GM18951 (cell line): ENCODE data around the gene LFNG.

Experiments used
- POLR2A ChIP-seq: IDR thresholded peaks from 4 replicates; pipeline ENCODE4 v1.6.1; 2011; ENCODE audit warnings: mild to moderate bottlenecking; ENCODE audit not compliant: insufficient read length, insufficient read depth; ENCODE audit errors: extremely low read depth
- in situ Hi-C: fragments of 300-500 bp; cut with MboI; formaldehyde crosslinking; loops from one replicate; pipeline ENCODE4 v1.12.0; 2022; ENCODE audit warnings: low sequenced_read_pairs, mixed read lengths, inconsistent platforms; ENCODE audit not compliant: unreplicated experiment

The LFNG gene

GRCh38 chr7:2510909-2511768, 8.4 kb upstream of the LFNG start:
- TF ChIP-seq POLR2A = peak; percentile 38
- in situ Hi-C loops = no loop called here

GRCh38 chr7:2511769-2512168, 7.8 kb upstream of the LFNG start:
- in situ Hi-C loops = no loop called here
- no peak for TF ChIP-seq POLR2A

- no peak for TF ChIP-seq POLR2A
- in situ Hi-C loops = no loop called here
Observed at GRCh38 chr7:2512179-2512661, 7.4 kb upstream of the LFNG start.

- no peak for TF ChIP-seq POLR2A
- in situ Hi-C loops = no loop called here
Observed at GRCh38 chr7:2512713-2513112, 6.9 kb upstream of the LFNG start.

- no peak for TF ChIP-seq POLR2A
- in situ Hi-C loops = no loop called here
Observed at GRCh38 chr7:2513702-2514101, 5.9 kb upstream of the LFNG start.

GRCh38 chr7:2514473-2515423, 4.8 kb upstream of the LFNG start:
- in situ Hi-C loops = no loop called here
- no peak for TF ChIP-seq POLR2A

- no peak for TF ChIP-seq POLR2A
- in situ Hi-C loops = no loop called here
Observed at GRCh38 chr7:2515424-2516193, 4.0 kb upstream of the LFNG start.

GRCh38 chr7:2516194-2516555, 3.4 kb upstream of the LFNG start:
- in situ Hi-C loops = no loop called here

GRCh38 chr7:2517026-2517425, 2.5 kb upstream of the LFNG start:
- in situ Hi-C loops = no loop called here
- no peak for TF ChIP-seq POLR2A

More at GRCh38 chr7:2516194-2516555, 3.4 kb upstream of the LFNG start:
- TF ChIP-seq POLR2A = no peak

- no peak for TF ChIP-seq POLR2A
- in situ Hi-C loops = no loop called here
Observed at GRCh38 chr7:2517678-2518507, 1.7 kb upstream of the LFNG start.

- TF ChIP-seq POLR2A = no peak
- in situ Hi-C loops = no loop called here
Observed at GRCh38 chr7:2518737-2519118, 846 bp upstream of the LFNG start.

GRCh38 chr7:2520131-2520760, 672 bp downstream of the LFNG start:
- no peak for TF ChIP-seq POLR2A
- in situ Hi-C loops = no loop called here
